ENCODE data around the gene MYO1D.

DNA sequence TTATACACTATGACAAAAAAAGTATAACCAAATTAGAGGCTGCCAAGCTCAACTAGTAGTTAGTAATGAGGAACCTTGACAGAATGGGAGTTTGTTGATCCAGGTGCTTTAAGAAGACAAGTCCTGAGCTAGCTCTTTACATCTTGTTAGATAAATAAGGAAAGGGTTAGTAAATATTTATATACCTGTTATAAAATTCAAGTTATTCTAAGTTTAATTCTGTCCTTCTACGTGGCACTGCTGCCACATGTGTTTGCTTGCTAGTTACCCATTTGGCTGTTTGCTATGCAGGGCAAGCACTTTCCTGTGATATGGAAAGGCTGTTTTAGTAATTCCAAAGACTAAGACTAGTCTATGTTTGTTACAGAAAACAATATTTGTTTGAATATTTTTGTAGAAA lies 180.5 kb downstream of the MYO1D start:
- TF ChIP-seq, protein P1, sequence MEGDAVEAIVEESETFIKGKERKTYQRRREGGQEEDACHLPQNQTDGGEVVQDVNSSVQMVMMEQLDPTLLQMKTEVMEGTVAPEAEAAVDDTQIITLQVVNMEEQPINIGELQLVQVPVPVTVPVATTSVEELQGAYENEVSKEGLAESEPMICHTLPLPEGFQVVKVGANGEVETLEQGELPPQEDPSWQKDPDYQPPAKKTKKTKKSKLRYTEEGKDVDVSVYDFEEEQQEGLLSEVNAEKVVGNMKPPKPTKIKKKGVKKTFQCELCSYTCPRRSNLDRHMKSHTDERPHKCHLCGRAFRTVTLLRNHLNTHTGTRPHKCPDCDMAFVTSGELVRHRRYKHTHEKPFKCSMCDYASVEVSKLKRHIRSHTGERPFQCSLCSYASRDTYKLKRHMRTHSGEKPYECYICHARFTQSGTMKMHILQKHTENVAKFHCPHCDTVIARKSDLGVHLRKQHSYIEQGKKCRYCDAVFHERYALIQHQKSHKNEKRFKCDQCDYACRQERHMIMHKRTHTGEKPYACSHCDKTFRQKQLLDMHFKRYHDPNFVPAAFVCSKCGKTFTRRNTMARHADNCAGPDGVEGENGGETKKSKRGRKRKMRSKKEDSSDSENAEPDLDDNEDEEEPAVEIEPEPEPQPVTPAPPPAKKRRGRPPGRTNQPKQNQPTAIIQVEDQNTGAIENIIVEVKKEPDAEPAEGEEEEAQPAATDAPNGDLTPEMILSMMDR (IDR thresholded peaks at IDR 0.05) = no peak
- TF ChIP-seq POLR2A (IDR thresholded peaks at IDR 0.05) (no peak), EP300 (IDR thresholded peaks at IDR 0.05) (no peak)
